SK-N-SH (cell line): ENCODE results near the gene GNAL. TPM values are rescaled to one million over a fixed set of nuclear protein-coding genes. Genes with fewer than 3 reads are reported as not detected.

ENCODE experiments used
- CTCF ChIA-PET: fragments of 300-600, 350-600 bp; formaldehyde crosslinking; extraction: SDS; loops from one replicate; lab custom pipeline; 2021; lab: Yijun Ruan, JAX
- POLR2A ChIA-PET: fragments of 350-600 bp; sonication (Branson Sonifier 250); formaldehyde crosslinking; extraction: SDS; loops from one replicate; lab custom pipeline; 2020; ENCODE audit warnings: antibody characterized with exemption, inconsistent platforms; lab: Yijun Ruan, JAX
- DNase-seq: peaks from one replicate; pipeline ENCODE4 v3.0.0; 2012
- H2AFZ ChIP-seq: fragments of 200-600 bp; sonication (generic); 2 replicates; pipeline ENCODE4 v1.8.1; 2016; ENCODE audit warnings: antibody characterized with exemption, mild to moderate bottlenecking, low read depth
- H3F3A ChIP-seq: fragments of 200-600 bp; sonication (generic); replicated peaks from 2 replicates; pipeline ENCODE3; 2016; ENCODE audit warnings: antibody characterized with exemption, mild to moderate bottlenecking; ENCODE audit not compliant: insufficient read depth
- H3K27ac ChIP-seq, 2 experiments: fragments of 200-500 bp in 1 of 2; fragments of 200-600 bp in 1 of 2; sonication (Bioruptor generic) in 1 of 2; sonication (generic), shearing (Covaris generic) in 1 of 2; 2 replicates each; pipeline versions ENCODE4 v1.5.1 to v1.6.1; 2014 to 2016; ENCODE audit warnings: low read depth in 2 of 2, inconsistent platforms in 1 of 2, low read length in 1 of 2, mild to moderate bottlenecking in 1 of 2, mixed read lengths in 1 of 2
- H3K27me3 ChIP-seq: fragments of 200-600 bp; sonication (generic), shearing (Covaris generic); 2 replicates; pipeline ENCODE4 v1.6.1; 2016; ENCODE audit warnings: mixed run types; ENCODE audit not compliant: insufficient read depth
- H3K36me3 ChIP-seq, 2 experiments: fragments of 200-500 bp in 1 of 2; fragments of 200-600 bp in 1 of 2; sonication (Bioruptor generic) in 1 of 2; sonication (generic) in 1 of 2; replicated peaks in 1 of 2; 2 replicates each; pipeline versions ENCODE3 to v1.5.1; 2014 to 2016; ENCODE audit warnings: low read length in 1 of 2, mild to moderate bottlenecking in 1 of 2; ENCODE audit not compliant: insufficient read depth in 2 of 2, control insufficient read depth in 1 of 2
- H3K4me1 ChIP-seq, 2 experiments: fragments of 200-500 bp in 1 of 2; fragments of 200-600 bp in 1 of 2; sonication (Bioruptor generic) in 1 of 2; sonication (generic), shearing (Covaris generic) in 1 of 2; 2 replicates each; pipeline versions ENCODE4 v1.5.1 to v1.6.1; 2014 to 2016; ENCODE audit warnings: low read depth in 1 of 2, low read length in 1 of 2, mixed run types in 1 of 2; ENCODE audit not compliant: insufficient read depth in 2 of 2, control insufficient read depth in 1 of 2
- H3K4me2 ChIP-seq: fragments of 200-600 bp; sonication (generic), shearing (Covaris generic); 2 replicates; pipeline ENCODE4 v1.6.1; 2017; ENCODE audit warnings: mixed run types
- H3K4me3 ChIP-seq, 2 experiments: fragments of 200-500 bp in 1 of 2; fragments of 200-600 bp in 1 of 2; sonication (Bioruptor generic) in 1 of 2; sonication (generic), shearing (Covaris generic) in 1 of 2; 2 replicates each; pipeline versions ENCODE4 v1.5.1 to v1.8.1; 2014 to 2016; ENCODE audit warnings: low read depth in 2 of 2, inconsistent platforms in 1 of 2, low read length in 1 of 2, mild to moderate bottlenecking in 1 of 2, mixed read lengths in 1 of 2, moderate library complexity in 1 of 2
- H3K79me2 ChIP-seq: fragments of 200-600 bp; sonication (generic); 2 replicates; pipeline ENCODE4 v1.8.1; 2017; ENCODE audit warnings: mild to moderate bottlenecking; ENCODE audit not compliant: insufficient read depth
- H3K9ac ChIP-seq: fragments of 200-600 bp; sonication (generic); 2 replicates; pipeline ENCODE4 v1.6.1; 2017; ENCODE audit warnings: mixed run types
- H3K9me2 ChIP-seq: fragments of 200-600 bp; sonication (generic); 2 replicates; pipeline ENCODE4 v1.6.1; 2017; ENCODE audit warnings: mixed run types
- H3K9me3 ChIP-seq: fragments of 200-600 bp; sonication (generic); 2 replicates; pipeline ENCODE4 v1.6.1; 2017; ENCODE audit warnings: mixed run types, mild to moderate bottlenecking, moderate library complexity
- H4K20me1 ChIP-seq: fragments of 200-600 bp; sonication (generic); 2 replicates; pipeline ENCODE4 v1.6.1; 2017; ENCODE audit warnings: mild to moderate bottlenecking, mixed run types; ENCODE audit not compliant: insufficient read depth
- ELF1 ChIP-seq: IDR thresholded peaks from 2 replicates; pipeline ENCODE4 v1.4.0; 2012
- EP300 ChIP-seq, 2 experiments: IDR thresholded peaks; 2 replicates each; pipeline versions ENCODE4 v1.4.0 to v1.6.1; 2012; ENCODE audit warnings: borderline replicate concordance in 1 of 2, low read depth in 1 of 2, low read length in 1 of 2
- EZH2phosphoT487 ChIP-seq: fragments of 200-600 bp; sonication (generic); IDR thresholded peaks from 2 replicates; pipeline ENCODE4 v1.6.1; 2017; ENCODE audit warnings: low read depth, mixed run types, mild to moderate bottlenecking, antibody characterized with exemption, moderate library complexity, borderline replicate concordance
- FOSL2 ChIP-seq: IDR thresholded peaks from 2 replicates; pipeline ENCODE4 v1.4.0; 2012; ENCODE audit warnings: low read depth, mild to moderate bottlenecking, moderate library complexity, borderline replicate concordance
- FOXM1 ChIP-seq: IDR thresholded peaks from 2 replicates; pipeline ENCODE4 v1.4.0; 2012; ENCODE audit warnings: low read depth, mild to moderate bottlenecking
- GABPA ChIP-seq: IDR thresholded peaks from 2 replicates; pipeline ENCODE4 v1.4.0; 2012; ENCODE audit warnings: low read depth, mild to moderate bottlenecking
- JUND ChIP-seq: IDR thresholded peaks from 2 replicates; pipeline ENCODE4 v1.4.0; 2012
- MEF2A ChIP-seq: IDR thresholded peaks from 2 replicates; pipeline ENCODE4 v1.4.0; 2012; ENCODE audit warnings: low read depth, borderline replicate concordance
- MXI1 ChIP-seq: IDR thresholded peaks from 2 replicates; pipeline ENCODE4 v1.6.1; 2012; ENCODE audit warnings: mild to moderate bottlenecking, low read depth, low read length, improper control_type of control experiment
- NRF1 ChIP-seq: IDR thresholded peaks from 2 replicates; pipeline ENCODE4 v1.6.1; 2012; ENCODE audit warnings: low read depth, mild to moderate bottlenecking, low read length
- PBX3 ChIP-seq: IDR thresholded peaks from 2 replicates; pipeline ENCODE4; 2012
- RFX5 ChIP-seq: IDR thresholded peaks from 2 replicates; pipeline ENCODE4 v1.6.1; 2012; ENCODE audit warnings: mild to moderate bottlenecking, improper control_type of control experiment, low read length
- SIN3A ChIP-seq: IDR thresholded peaks from 2 replicates; pipeline ENCODE4 v1.6.1; 2012; ENCODE audit warnings: low read depth, mild to moderate bottlenecking, low read length, moderate library complexity, borderline replicate concordance
- SMC3 ChIP-seq: IDR thresholded peaks from 2 replicates; pipeline ENCODE4 v1.6.1; 2012; ENCODE audit warnings: low read depth, low read length, improper control_type of control experiment
- TCF12 ChIP-seq: IDR thresholded peaks from 2 replicates; pipeline ENCODE4 v1.4.0; 2012
- TEAD4 ChIP-seq: IDR thresholded peaks from 2 replicates; pipeline ENCODE4 v1.4.0; 2012; ENCODE audit warnings: mild to moderate bottlenecking, borderline replicate concordance; ENCODE audit not compliant: insufficient read depth
- YY1 ChIP-seq: IDR thresholded peaks from 2 replicates; pipeline ENCODE4 v1.4.0; 2012; ENCODE audit warnings: low read depth, mild to moderate bottlenecking
- WGBS: methylation state at CpG from one replicate; pipeline ENCODE4 v1.1.6; 2017; ENCODE audit warnings: low lambda C conversion rate; 5-methylcytosine and 5-hydroxymethylcytosine counted together
- polyA plus RNA-seq, 3 experiments: library from polyadenylated mRNA; depleted of rRNA; stranded (reverse); fragments of >200 nt; gene quantifications; 2 replicates each; pipeline ENCODE4 v1.2.3, GENCODE V29; 2012
- TF ChIP-seq, protein P1 (sequence below): fragments of 150-350 bp; IDR thresholded peaks from 2 replicates; pipeline ENCODE4 v1.6.1; 2017; ENCODE audit warnings: antibody characterized with exemption, low read length, low read depth, borderline replicate concordance
- TF ChIP-seq, protein P2 (sequence below): fragments of 200-600 bp; sonication (generic); IDR thresholded peaks from 2 replicates; pipeline ENCODE4 v1.6.1; 2017; ENCODE audit warnings: antibody characterized with exemption, mild to moderate bottlenecking, moderate library complexity
- TF ChIP-seq, protein P3 (sequence below): IDR thresholded peaks from 2 replicates; pipeline ENCODE4 v1.4.0; 2012; ENCODE audit warnings: low read depth
- TF ChIP-seq, protein P4 (sequence below): fragments of 150-350 bp; IDR thresholded peaks from 2 replicates; pipeline ENCODE4 v1.6.1; 2016; ENCODE audit warnings: mild to moderate bottlenecking, low read depth, low read length

GNAL gene
- polyA plus RNA-seq, 1 of the 3 experiments (the other 2 are of a cell fraction), result 0.13 TPM

DNA sequence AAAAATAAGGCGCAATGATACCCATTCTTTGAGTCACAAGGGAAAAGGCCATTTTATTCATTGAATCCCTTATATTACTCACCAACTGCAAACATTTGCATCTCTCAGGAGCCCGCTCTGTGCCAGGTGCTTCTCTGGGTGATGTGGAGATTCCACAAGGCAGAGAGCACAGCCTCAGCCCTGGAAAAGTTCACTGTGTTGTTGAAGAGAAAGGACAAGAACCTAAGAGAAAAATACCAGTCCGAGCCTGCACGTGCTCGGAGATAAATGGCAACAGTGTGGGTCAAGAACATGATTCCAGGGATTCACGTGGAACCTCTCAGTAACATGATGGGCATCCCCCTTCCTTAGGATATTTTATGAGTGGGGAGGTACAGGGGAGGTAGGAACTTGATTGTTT, 11.8 kb downstream of the GNAL start:
- Histone ChIP-seq H3K27ac (no peak overlapping the region), H4K20me1 (no peaks in the 10 kb centered on the region), H3K79me2 (no peaks in the 10 kb centered on the region), H3K4me3 (no peak overlapping the region), H3F3A (no peaks in the 10 kb centered on the region), H3K9ac (no peak overlapping the region), H2AFZ (no peak overlapping the region), H3K9me2 (no peaks in the 10 kb centered on the region), H3K9me3 (no peaks in the 10 kb centered on the region), H3K27me3 (peaks cover 50% of the 10 kb centered on the region; the same call in 1 of the 2 replicates), H3K36me3 (no peaks in the 10 kb centered on the region), H3K4me1 (no peaks in the 10 kb centered on the region), H3K4me2 (no peak overlapping the region)
- no peak for DNase-seq
- POLR2A ChIA-PET, result no interaction called here
- TF ChIP-seq NRF1, result no peak
- no peak for TF ChIP-seq EP300 (IDR thresholded peaks at IDR 0.05; ENCODE audit: borderline replicate concordance in 1 of 2, low read depth in 1 of 2, low read length in 1 of 2)
- TF ChIP-seq, protein P1, sequence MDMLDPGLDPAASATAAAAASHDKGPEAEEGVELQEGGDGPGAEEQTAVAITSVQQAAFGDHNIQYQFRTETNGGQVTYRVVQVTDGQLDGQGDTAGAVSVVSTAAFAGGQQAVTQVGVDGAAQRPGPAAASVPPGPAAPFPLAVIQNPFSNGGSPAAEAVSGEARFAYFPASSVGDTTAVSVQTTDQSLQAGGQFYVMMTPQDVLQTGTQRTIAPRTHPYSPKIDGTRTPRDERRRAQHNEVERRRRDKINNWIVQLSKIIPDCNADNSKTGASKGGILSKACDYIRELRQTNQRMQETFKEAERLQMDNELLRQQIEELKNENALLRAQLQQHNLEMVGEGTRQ, result no peak
- no peak for TF ChIP-seq MXI1
- no peak for TF ChIP-seq YY1
- no peak for TF ChIP-seq SMC3
- TF ChIP-seq TEAD4, result no peak
- TF ChIP-seq FOSL2, result no peak
- no peak for TF ChIP-seq FOXM1
- no peak for TF ChIP-seq EZH2phosphoT487
- WGBS, result 6% methylated on average over 6 of the region's 6 CpGs
- CTCF ChIA-PET, result no interaction called here

DNA sequence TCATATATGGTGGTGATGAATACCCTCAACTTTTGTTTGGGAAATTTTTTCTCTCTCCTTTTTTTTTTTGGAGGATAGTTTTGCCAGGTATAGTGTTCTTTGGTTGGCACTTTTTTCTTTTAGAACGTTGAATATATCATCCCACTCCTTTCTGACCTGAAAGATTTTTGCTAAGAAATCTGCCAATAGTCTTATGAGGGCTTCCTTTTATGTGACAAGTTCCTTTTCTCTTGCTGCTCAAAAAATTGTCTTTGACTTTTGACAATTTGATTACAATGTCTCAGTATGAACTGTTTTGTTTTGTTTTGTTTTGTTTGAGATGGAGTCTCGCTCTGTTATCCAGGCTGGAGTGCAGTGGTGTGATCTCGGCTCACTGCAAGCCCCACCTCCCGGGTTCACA, 21.5 kb downstream of the GNAL start:
- Histone ChIP-seq H3K4me2 (no peak overlapping the region), H3K9me2 (no peaks in the 10 kb centered on the region), H3F3A (no peaks in the 10 kb centered on the region), H3K36me3 (no peaks in the 10 kb centered on the region), H3K27me3 (no peaks in the 10 kb centered on the region; the same call in 1 of the 2 replicates), H3K4me3 (no peak overlapping the region), H3K4me1 (no peaks in the 10 kb centered on the region), H3K27ac (no peak overlapping the region), H3K79me2 (no peaks in the 10 kb centered on the region), H4K20me1 (no peaks in the 10 kb centered on the region), H3K9ac (no peak overlapping the region), H2AFZ (no peak overlapping the region), H3K9me3 (no peaks in the 10 kb centered on the region)
- no peak for DNase-seq
- ChIA-PET CTCF (interaction anchor here (2.1 kb wide), 1 partner anchor 22 kb away, joined by 7 read pairs; no protein-coding TSS in a partner anchor), POLR2A (no interaction called here)
- TF ChIP-seq EZH2phosphoT487 (no peak), SIN3A (no peak), JUND (no peak), YY1 (no peak), FOSL2 (no peak), RFX5 (no peak), ELF1 (no peak), SMC3 (no peak), GABPA (no peak), MEF2A (no peak), PBX3 (no peak), FOXM1 (no peak), TCF12 (no peak)
- TF ChIP-seq, protein P2, sequence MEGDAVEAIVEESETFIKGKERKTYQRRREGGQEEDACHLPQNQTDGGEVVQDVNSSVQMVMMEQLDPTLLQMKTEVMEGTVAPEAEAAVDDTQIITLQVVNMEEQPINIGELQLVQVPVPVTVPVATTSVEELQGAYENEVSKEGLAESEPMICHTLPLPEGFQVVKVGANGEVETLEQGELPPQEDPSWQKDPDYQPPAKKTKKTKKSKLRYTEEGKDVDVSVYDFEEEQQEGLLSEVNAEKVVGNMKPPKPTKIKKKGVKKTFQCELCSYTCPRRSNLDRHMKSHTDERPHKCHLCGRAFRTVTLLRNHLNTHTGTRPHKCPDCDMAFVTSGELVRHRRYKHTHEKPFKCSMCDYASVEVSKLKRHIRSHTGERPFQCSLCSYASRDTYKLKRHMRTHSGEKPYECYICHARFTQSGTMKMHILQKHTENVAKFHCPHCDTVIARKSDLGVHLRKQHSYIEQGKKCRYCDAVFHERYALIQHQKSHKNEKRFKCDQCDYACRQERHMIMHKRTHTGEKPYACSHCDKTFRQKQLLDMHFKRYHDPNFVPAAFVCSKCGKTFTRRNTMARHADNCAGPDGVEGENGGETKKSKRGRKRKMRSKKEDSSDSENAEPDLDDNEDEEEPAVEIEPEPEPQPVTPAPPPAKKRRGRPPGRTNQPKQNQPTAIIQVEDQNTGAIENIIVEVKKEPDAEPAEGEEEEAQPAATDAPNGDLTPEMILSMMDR, result no peak
- TF ChIP-seq, protein P3, sequence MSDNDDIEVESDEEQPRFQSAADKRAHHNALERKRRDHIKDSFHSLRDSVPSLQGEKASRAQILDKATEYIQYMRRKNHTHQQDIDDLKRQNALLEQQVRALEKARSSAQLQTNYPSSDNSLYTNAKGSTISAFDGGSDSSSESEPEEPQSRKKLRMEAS, result no peak
- TF ChIP-seq, protein P4, sequence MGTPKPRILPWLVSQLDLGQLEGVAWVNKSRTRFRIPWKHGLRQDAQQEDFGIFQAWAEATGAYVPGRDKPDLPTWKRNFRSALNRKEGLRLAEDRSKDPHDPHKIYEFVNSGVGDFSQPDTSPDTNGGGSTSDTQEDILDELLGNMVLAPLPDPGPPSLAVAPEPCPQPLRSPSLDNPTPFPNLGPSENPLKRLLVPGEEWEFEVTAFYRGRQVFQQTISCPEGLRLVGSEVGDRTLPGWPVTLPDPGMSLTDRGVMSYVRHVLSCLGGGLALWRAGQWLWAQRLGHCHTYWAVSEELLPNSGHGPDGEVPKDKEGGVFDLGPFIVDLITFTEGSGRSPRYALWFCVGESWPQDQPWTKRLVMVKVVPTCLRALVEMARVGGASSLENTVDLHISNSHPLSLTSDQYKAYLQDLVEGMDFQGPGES, result no peak
- TF ChIP-seq, protein P1, result no peak
- WGBS, result 3% methylated on average over 4 of the region's 4 CpGs
